ENCODE data around the gene RAB3IP.

The RAB3IP gene

DNA sequence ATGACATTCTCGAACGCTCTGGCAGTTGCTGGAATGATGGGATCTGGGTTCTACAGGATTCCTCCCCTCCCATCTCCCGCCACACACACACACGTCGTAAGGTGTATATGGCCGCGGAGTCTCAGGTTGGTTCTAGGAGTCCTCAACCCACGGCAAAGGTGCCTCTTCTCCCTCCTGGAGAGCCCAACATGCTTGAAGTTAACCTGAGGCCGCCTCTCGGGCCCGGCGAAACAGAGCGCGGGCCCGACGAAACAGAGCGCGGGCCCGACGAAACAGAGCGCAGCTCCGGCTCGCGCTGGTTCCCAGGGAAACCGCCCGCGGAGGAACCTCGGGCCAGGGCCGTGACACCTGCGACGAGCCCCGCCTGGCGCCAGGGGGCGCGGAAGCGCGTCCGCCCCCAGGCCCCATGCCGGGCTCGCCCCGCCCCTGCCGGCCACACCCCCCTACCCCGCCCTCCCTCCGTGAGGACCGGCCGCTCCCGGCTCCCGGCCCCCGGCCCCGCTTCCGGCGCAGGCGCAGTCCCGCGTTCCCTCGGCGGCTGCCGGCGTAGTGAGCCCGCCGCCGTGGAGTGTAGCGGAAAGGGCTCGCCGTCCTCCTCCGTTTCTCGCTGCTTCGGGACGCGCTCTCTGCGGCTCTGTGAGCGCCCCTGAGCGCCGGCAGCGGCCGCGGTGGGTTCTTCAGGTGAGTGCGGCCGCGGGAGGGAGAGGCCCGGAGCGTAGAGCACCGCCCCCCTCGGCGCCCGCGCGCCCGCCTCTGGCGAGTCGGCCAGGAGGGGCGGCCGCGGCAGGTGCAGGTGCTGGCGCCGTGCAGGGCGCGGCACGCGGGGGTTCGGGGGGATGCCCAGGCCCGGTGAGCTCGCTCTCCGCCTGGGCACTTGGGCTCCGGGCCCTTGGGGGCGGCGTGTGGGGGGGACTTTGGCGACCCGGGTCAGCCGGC, at the start of gene RAB3IP:
RAB3IP (plus strand) TSS at position 510 of the 936 bp plus-strand sequence. CDS start 16,549 bp downstream, outside the sequence.
- peak; percentile 91 for DNase-seq (ENCODE audit: low spot score)

DNA sequence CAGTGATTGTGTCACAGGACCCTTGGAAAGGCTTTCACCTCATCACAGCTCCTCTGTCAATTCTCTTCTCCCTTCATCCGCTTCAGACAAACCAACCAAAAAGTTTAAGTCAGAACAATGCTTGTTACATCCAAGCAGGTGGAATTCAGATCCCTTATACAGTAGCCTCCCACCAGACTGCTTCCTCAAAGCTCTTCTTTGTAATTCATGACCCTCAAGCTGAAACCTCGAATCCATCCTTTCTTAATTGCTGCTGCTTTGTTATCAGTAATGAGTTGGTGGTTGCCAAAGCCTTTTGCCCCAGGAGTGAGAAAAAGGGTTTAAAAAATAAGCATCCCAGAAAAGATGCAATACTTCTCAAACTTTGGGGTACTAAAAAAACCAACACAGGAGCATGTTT, 49.0 kb upstream of the RAB3IP start:
- no peak for DNase-seq (ENCODE audit: low spot score)

- DNase-seq (ENCODE audit: low spot score): no peak
These were observed 44.5 kb upstream of the RAB3IP start for GRCh38 chr12:69694123-69694522.

GRCh38 chr12:69698054-69698453, 40.6 kb upstream of the RAB3IP start:
- DNase-seq (ENCODE audit: low spot score): no peak

GRCh38 chr12:69698769-69699540, 39.7 kb upstream of the RAB3IP start, which contains the start of gene BEST3:
Gene BEST3 (minus strand): TSS chr12:69699303. CDS start chr12:69697798, 1,505 bp downstream.
- no peak for DNase-seq (ENCODE audit: low spot score)

GRCh38 chr12:69701826-69702225, 36.8 kb upstream of the RAB3IP start:
- no peak for DNase-seq (ENCODE audit: low spot score)

DNA sequence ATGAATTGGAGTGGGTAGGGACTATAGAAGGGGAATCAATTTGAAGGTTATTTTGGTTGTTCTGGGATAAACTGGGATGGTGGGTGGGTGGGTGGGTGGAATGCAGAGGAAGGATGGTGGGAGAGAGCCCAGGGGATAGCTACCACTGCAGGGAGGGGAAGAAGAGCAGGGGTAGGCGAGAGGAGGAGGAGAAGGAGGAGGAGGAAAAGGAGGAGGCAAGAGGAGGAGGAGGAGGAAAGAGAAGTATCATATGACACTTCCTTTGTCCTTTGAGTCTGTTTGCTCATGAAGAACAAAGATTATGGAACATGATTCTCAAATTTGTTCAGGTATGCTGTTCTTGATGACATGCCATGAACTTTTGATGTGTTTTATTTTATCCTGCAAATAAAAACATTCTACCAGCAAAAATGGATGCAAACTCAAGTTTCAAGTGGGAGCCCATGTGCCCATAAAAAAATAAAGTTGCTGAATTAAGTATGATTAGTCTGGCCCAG, 35.5 kb upstream of the RAB3IP start:
- DNase-seq (ENCODE audit: low spot score): no peak

DNA sequence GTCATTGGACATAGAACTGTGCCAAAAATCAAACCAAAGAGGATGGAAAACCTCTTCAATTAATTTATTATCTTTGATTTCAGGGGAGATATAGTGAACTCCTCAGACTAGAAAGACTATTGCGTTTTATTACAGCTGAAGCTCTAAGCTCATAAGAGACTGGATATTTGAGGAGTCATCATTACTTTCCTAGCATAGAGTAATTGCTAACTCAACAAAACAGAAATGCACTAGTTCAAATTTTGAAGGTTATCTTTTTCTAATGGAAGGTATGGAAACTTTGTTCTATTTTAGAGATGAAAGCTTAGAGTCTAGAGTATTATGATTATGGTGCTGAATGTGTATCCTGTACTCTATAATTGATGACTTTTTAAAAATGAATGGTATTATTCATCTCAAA, 34.3 kb upstream of the RAB3IP start:
- DNase-seq (ENCODE audit: low spot score): no peak

DNA sequence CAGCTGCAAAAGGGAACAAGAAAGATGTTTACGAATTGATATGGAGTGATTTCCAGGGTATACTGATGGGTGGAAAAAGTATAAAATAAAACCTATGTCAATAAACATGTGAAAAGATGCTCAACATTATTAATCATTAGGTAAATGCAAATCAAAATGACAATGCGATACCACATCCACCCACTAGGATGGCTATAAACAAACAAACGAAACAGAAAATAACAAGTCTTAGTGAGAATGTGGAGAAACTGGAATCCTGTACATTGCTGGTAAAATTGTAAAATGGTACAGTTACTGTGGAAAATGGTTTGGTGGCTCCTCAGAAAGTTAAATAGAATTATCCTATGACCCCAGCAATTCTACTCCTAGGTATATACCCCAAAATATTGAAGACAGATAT, 30.0 kb upstream of the RAB3IP start:
- DNase-seq (ENCODE audit: low spot score): no peak

GRCh38 chr12:69712826-69713225, 25.8 kb upstream of the RAB3IP start:
- DNase-seq (ENCODE audit: low spot score): no peak

DNA sequence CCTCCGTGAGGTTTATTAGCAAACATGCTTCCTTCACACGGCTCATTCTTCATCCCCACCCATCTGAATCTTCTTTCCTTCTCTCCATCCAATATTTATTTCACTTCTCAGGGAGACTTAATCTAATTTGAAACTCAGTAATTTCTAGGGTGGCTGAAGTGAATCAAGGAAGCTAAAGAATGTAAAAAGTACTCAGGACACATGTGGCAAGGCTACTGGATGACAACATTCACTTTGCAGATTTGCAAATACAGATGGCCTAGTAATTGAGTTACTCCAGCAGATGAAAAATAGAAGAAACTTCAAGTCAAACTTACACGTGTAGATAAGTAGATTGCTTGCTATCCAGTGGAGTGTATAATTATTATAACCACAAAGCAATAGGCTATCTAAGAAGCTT, 24.1 kb upstream of the RAB3IP start:
- no peak for DNase-seq (ENCODE audit: low spot score)

- no peak for DNase-seq (ENCODE audit: low spot score)
These were observed 19.0 kb upstream of the RAB3IP start for GRCh38 chr12:69719336-69720316.

- no peak for DNase-seq (ENCODE audit: low spot score)
These were observed 17.9 kb upstream of the RAB3IP start for GRCh38 chr12:69720750-69721149.

DNA sequence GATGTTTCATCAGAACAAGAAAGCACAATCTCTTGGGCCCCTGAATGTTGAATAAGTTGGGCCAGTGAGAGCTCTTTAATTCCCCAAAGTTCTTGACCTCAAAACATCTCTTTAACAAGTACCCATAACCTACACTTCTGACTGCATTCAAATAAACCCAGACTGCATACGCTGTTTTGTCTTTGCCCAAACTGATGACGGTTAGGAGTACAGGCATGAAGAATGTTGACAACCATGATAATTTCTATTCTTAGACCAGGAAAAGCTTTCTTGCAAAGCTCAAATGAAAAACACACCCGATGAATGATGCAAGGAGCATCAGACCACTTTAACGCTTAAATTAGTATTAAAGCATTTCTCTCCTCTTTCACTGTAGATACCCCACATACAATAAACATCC, 11.7 kb upstream of the RAB3IP start:
- DNase-seq (ENCODE audit: low spot score): no peak

DNA sequence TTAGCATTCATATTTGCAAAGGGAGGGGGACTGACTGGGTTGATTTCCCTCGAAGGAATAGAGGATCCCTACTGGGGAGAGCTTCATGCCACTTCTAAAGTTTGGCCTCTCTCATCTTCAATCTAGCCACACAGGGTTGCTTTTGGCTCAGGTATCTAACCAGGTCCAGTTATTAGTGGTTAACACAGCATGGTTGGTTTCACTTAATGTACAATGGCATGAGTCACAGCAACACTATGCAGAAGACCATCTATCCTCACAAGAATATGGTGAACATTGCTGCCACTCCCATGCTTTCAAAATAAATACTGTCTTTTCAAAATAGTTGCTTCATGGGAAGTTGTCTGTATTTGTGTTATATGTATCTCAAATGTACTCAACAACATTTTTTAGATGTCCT, 6.6 kb upstream of the RAB3IP start:
- no peak for DNase-seq (ENCODE audit: low spot score)

- no peak for DNase-seq (ENCODE audit: low spot score)
These were observed 5.0 kb upstream of the RAB3IP start for GRCh38 chr12:69733638-69734037.

DNA sequence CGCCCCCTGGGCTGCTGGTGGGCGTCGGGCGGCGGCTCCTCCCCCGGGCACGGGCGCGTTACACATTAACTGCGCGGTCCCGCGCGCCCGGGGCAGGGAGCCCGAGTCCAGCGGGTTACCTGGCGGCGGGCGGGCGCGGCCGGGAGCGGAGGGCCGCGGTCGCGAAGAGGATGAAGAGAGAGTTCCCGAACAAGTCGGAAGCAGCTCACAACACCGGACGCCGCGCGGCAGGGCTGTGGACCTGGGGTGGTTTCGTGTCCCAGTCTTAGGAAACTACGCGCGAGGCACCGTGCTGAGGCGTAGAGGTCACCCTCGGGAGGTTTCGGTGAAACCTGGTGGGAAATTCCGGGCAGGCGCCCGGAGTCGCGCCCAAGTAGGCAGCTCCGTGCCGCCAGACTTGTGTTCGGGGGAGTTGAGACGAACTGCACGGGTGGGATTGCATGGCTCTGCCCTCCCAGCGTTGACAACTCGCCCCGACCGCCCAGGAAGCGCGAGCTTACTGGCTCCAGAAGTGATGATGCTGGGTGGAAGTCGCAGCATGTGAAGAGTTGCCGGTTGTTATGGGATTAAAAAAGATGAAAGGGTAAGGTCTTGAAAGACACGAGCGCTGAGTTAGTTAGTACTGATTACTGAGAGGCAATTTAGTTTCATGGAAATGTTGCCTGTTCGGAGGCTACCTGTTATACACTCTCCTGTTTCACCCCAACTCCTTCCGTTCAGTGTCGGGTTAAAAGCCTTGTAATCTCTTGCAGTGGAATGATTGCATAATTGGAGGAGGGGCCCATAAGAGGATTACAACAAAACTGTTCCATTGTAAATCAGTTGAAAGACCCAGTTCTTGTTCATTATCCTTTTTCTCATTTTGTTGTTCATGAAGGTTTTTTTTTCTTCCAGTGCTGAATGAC, 879 bp downstream of the RAB3IP start:
- peak; percentile 45 for DNase-seq (ENCODE audit: low spot score)

GRCh38 chr12:69744109-69744508, 5.4 kb downstream of the RAB3IP start:
- DNase-seq (ENCODE audit: low spot score): no peak

DNA sequence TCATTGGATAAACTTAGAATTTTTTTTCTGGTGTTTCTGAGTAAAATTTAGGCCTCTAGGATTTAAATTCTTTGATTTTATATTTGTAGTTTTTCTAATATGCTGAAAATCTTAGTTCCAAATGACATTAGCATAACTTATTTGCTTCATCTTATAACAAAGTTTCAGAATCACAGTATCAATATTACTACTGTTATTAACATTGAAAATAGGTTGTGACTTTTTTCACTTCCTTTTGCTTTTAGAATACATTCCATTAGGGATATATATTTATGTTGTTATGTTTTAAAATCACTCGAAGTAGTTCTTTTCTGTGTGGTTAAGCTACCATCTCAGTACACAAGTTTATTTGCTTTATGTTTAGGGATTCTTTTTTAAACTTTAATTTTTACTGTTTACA, 12.8 kb downstream of the RAB3IP start:
- DNase-seq (ENCODE audit: low spot score): no peak

GRCh38 chr12:69755302-69755701, 16.6 kb downstream of the RAB3IP start:
- no peak for DNase-seq (ENCODE audit: low spot score)

Measured in hepatic stellate cell (primary cell).